Esophagus muscularis mucosa (tissue), 4 donors: ENCODE measurements around the gene PHKA2.

Experiments
- CTCF ChIP-seq, 3 experiments: fragments of 200-600 bp in 2 of 3; fragments of 450-650 bp in 1 of 3; sonication (generic) in 2 of 3; IDR thresholded peaks; one replicate each; pipeline ENCODE4 v1.5.1; 2017 to 2019; ENCODE audit warnings: antibody characterized with exemption in 3 of 3, mild to moderate bottlenecking in 2 of 3, moderate library complexity in 1 of 3
- EP300 ChIP-seq: sonication (generic); formaldehyde crosslinking; IDR thresholded peaks from one replicate; pipeline ENCODE4 v1.6.1; 2017; ENCODE audit warnings: antibody characterized with exemption
- POLR2A ChIP-seq: fragments of 450-650 bp; IDR thresholded peaks from one replicate; pipeline ENCODE4 v1.6.1; 2017; ENCODE audit warnings: antibody characterized with exemption, moderate library complexity, mild to moderate bottlenecking, low read depth

- TF ChIP-seq EP300 (no peak), POLR2A (no peak), CTCF (IDR thresholded peaks at IDR 0.05) (no peak)
These were observed 12.6 kb upstream of the PHKA2 start for GRCh38 chrX:18996536-18996935.
